Naive thymus-derived CD4-positive, alpha-beta T cell (primary cell): ENCODE results near the gene ACSBG1. TPM values are rescaled to one million over a fixed set of nuclear protein-coding genes. Genes with fewer than 3 reads are reported as not detected.

Experiments
- ATAC-seq: fragments of 150-1000 bp; cut with Tn5 transposase; 2 replicates; pipeline ENCODE4 v1.10.0; 2021; ENCODE audit warnings: mild to moderate bottlenecking, moderate library complexity
- CTCF ChIA-PET: fragments of 350-600 bp; sonication (Branson Sonifier 250); formaldehyde crosslinking; loops from one replicate; lab custom pipeline; 2021; ENCODE audit warnings: antibody characterized with exemption; lab: Charles Lee
- POLR2A ChIA-PET: fragments of 350-600 bp; sonication (Branson Sonifier 250); formaldehyde crosslinking; loops from one replicate; lab custom pipeline; 2021; ENCODE audit warnings: antibody characterized with exemption, inconsistent platforms; lab: Charles Lee
- DNase-seq, 9 donors: peaks; one replicate each; pipeline versions ENCODE4 v3.0.0 to v3.0.0-alpha.2; 2020 to 2022; ENCODE audit warnings: mixed read lengths in 1 of 9
- H3K27ac ChIP-seq: one replicate; pipeline ENCODE4 v1.7.0; 2013; ENCODE audit warnings: mild to moderate bottlenecking, low read depth, low read length, moderate library complexity
- H3K27me3 ChIP-seq, 2 donors: one replicate each; pipeline ENCODE4 v1.7.0; 2013; ENCODE audit warnings: low read length in 2 of 2, mild to moderate bottlenecking in 2 of 2, moderate library complexity in 2 of 2; ENCODE audit not compliant: control insufficient read depth in 2 of 2, insufficient read depth in 2 of 2
- H3K36me3 ChIP-seq, 3 experiments: 1 replicate in 2 of 3; 2 replicates in 1 of 3; pipeline ENCODE4 v1.7.0; 2013; ENCODE audit warnings: low read length in 3 of 3, mild to moderate bottlenecking in 3 of 3, moderate library complexity in 1 of 3; ENCODE audit not compliant: insufficient read depth in 3 of 3, control insufficient read depth in 2 of 3
- H3K4me1 ChIP-seq, 2 donors: one replicate each; pipeline ENCODE4 v1.7.0; 2013; ENCODE audit warnings: low read length in 2 of 2, mild to moderate bottlenecking in 2 of 2, moderate library complexity in 1 of 2; ENCODE audit not compliant: control insufficient read depth in 2 of 2, insufficient read depth in 2 of 2
- H3K4me3 ChIP-seq: 2 replicates; pipeline ENCODE4 v1.7.0; 2013; ENCODE audit warnings: mild to moderate bottlenecking, low read length
- H3K9me3 ChIP-seq, 3 experiments: 1 replicate in 2 of 3; 2 replicates in 1 of 3; pipeline ENCODE4 v1.7.0; 2013; ENCODE audit warnings: low read length in 3 of 3; ENCODE audit not compliant: control insufficient read depth in 2 of 3
- H3K27ac Mint-ChIP-seq, 9 donors: one replicate each; pipeline ENCODE4 v1.8.0; 2020 to 2022; ENCODE audit warnings: mixed read lengths in 9 of 9, mild to moderate bottlenecking in 8 of 9, moderate library complexity in 5 of 9, inconsistent platforms in 2 of 9
- H3K27me3 Mint-ChIP-seq, 5 donors: one replicate each; pipeline ENCODE4 v1.8.0; 2021 to 2022; ENCODE audit warnings: mixed read lengths in 5 of 5, mild to moderate bottlenecking in 1 of 5
- H3K36me3 Mint-ChIP-seq, 5 donors: one replicate each; pipeline ENCODE4 v1.8.0; 2020 to 2022; ENCODE audit warnings: mixed read lengths in 5 of 5, mild to moderate bottlenecking in 3 of 5, inconsistent platforms in 1 of 5
- H3K4me1 Mint-ChIP-seq, 7 donors: one replicate each; pipeline ENCODE4 v1.8.0; 2020 to 2022; ENCODE audit warnings: mixed read lengths in 7 of 7, mild to moderate bottlenecking in 3 of 7, inconsistent platforms in 1 of 7
- H3K4me3 Mint-ChIP-seq, 10 donors: one replicate each; pipeline ENCODE4 v1.8.0; 2020 to 2022; ENCODE audit warnings: mild to moderate bottlenecking in 10 of 10, mixed read lengths in 10 of 10, moderate library complexity in 6 of 10, inconsistent platforms in 2 of 10
- H3K9me3 Mint-ChIP-seq, 11 donors: one replicate each; pipeline ENCODE4 v1.8.0; 2020 to 2022; ENCODE audit warnings: mixed read lengths in 11 of 11, mild to moderate bottlenecking in 4 of 11, inconsistent platforms in 1 of 11, moderate library complexity in 1 of 11
- intact Hi-C, 2 donors: fragments of 100-400 bp; cut with micrococcal nuclease; formaldehyde crosslinking; loops; one replicate each; pipeline ENCODE4 v1.15.1; 2023
- polyA plus RNA-seq, 2 donors: library from polyadenylated mRNA; unstranded; fragments of 300-500 nt; fragmentation: Illumina TruSeq; gene quantifications; one replicate each; pipeline ENCODE4 v1.2.3, GENCODE V29; 2021
- total RNA-seq, 6 experiments: library from RNA in 5 of 6; stranded (reverse) in 5 of 6; gene quantifications; 1 replicate in 5 of 6; 2 replicates in 1 of 6; pipeline ENCODE4 v1.2.3 and lab custom pipeline; 2021 to 2026

Gene ACSBG1
- total and polyA plus RNA-seq, 7 experiments from 2014 or later: 0.06 to 0.39 TPM; not detected in 5

DNA sequence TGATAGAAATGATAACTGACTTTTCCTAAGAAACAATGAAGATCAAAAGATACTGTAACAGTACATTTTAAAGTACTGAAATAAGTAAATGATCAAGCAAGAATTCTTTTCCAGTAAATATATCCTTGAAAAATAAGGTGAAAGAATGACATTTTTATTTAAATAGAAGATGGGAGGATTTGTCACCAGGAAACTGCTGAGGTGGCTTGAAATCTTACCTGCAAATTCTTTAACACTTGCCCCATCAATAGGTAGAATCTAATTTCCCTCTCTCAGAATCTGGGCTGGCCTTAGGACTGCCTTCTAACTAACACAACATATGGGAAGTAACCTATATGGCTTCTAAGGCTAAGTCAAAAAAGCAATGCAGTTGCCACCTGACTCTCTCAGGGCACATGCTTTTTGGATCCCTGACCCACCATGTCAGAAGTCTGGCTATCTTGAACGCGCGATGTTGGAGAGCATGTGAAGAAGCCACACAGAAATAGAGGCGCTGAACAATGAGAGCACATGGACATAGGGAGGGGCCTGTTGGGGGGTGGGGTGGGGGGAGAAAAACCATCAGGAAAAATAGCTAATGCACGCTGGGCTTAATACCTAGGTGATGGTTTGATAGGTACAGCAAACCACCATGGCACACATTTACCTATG is 11.5 kb downstream of the ACSBG1 start:
- H3K4me3 Mint-ChIP-seq: no peak overlapping the region
- Histone ChIP-seq H3K4me3 (no peak overlapping the region), H3K9me3 (no peaks in the 10 kb centered on the region), H3K36me3 (no peaks in the 10 kb centered on the region), H3K4me1 (peaks cover 0 to 6% of the 10 kb centered on the region in 2 donors), H3K27ac (no peak overlapping the region), H3K27me3 (no peaks in the 10 kb centered on the region)
- intact Hi-C loops: no loop called here
- ChIA-PET CTCF (no interaction called here), POLR2A (no interaction called here)
- peaks cover 0 to 2% (median 0%) of the 10 kb centered on the region in 7 donors for H3K4me1 Mint-ChIP-seq
- DNase-seq: no peak
- no peak overlapping the region for H3K27ac Mint-ChIP-seq
- no peak for ATAC-seq
- peaks cover 0 to 6% (median 0%) of the 10 kb centered on the region in 5 donors for H3K27me3 Mint-ChIP-seq
- no peaks in the 10 kb centered on the region for H3K9me3 Mint-ChIP-seq
- no peaks in the 10 kb centered on the region for H3K36me3 Mint-ChIP-seq

DNA sequence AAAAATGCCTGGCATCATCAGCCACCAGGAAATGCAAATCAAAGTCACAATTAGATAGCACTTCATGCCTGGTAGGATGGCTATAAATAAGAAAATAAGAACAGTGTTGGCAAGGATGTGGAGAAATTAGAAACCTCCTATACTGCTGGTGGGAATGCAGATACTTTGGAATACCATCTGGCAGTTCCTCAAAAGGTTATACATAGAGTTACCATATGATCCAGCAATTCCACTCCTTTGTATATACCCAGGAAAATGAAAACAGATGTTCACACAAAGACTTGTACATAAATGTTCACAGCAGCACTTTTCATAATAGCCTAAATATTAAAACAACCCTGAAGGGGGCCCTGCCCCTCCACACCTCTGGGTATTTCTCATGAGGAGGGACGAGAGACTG is 13.7 kb downstream of the ACSBG1 start:
- Mint-ChIP-seq H3K36me3 (no peaks in the 10 kb centered on the region), H3K4me1 (peaks cover 0 to under 1% (median 0%) of the 10 kb centered on the region in 7 donors), H3K27ac (no peak overlapping the region), H3K9me3 (no peaks in the 10 kb centered on the region), H3K4me3 (no peak overlapping the region), H3K27me3 (peaks cover 0 to 6% (median 0%) of the 10 kb centered on the region in 5 donors)
- Histone ChIP-seq H3K27me3 (no peaks in the 10 kb centered on the region), H3K9me3 (no peaks in the 10 kb centered on the region), H3K27ac (no peak overlapping the region), H3K36me3 (no peaks in the 10 kb centered on the region), H3K4me3 (no peak overlapping the region), H3K4me1 (peaks cover 0 to 6% of the 10 kb centered on the region in 2 donors)
- ChIA-PET POLR2A (no interaction called here), CTCF (no interaction called here)
- intact Hi-C loops: no loop called here
- DNase-seq (no peak), ATAC-seq (no peak)

DNA sequence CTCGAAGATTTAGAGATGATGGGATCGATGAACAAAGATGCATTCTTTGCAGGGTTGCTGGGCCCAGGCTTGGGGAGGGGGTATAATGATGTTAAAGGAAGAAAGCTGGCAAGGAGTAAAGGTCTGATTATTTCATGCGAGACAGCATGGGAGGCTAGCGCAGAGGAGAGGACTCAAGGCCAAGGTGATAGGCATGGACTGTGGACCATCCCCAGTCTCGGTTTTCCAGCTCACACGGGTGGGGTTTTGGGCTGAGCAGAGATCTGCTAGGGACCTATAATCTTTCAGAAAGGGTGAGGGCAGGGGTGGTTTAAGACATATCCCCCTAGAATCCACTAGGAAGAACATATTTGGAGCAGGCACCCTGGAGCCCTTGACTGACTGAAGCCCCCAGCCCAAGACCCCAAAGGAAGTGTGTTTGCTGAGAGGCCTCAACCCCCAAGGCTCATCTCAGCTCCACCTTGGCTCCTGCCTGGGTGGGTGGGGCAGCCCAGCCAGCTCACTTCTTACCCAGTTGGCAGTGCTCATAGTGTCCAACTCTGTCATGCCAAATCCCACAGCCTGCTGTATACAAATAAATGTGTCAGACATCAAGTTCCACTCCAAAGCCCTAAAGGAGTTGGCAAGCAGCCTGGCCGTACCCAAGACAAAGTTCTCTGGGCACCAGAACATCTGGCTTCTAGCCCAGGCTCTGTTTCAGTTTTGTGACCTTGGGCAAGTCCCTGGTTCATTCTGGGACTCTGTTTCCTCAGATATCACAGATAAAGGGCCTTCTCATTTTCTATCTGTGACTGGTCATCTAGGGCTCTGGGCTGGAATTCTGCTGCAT is 17.9 kb downstream of the ACSBG1 start:
- no peaks in the 10 kb centered on the region for H3K36me3 Mint-ChIP-seq
- intact Hi-C loops: no loop called here

GRCh38 chr15:78213956-78214355 is 20.4 kb downstream of the ACSBG1 start:
- H3K9me3 Mint-ChIP-seq: no peaks in the 10 kb centered on the region
- intact Hi-C loops: no loop called here
- Histone ChIP-seq H3K36me3 (no peaks in the 10 kb centered on the region), H3K4me1 (no peaks in the 10 kb centered on the region), H3K27me3 (no peaks in the 10 kb centered on the region), H3K9me3 (no peaks in the 10 kb centered on the region), H3K4me3 (no peak overlapping the region), H3K27ac (no peak overlapping the region)
- H3K4me1 Mint-ChIP-seq: no peaks in the 10 kb centered on the region
- H3K27me3 Mint-ChIP-seq: peaks cover 0 to 11% (median 10%) of the 10 kb centered on the region in 5 donors
- no peak for DNase-seq
- H3K36me3 Mint-ChIP-seq: no peaks in the 10 kb centered on the region
- ChIA-PET CTCF (no interaction called here), POLR2A (interaction anchor here (0.6 kb wide), 1 partner anchor 97 kb away, joined by 5 read pairs; no protein-coding TSS in a partner anchor)
- H3K4me3 Mint-ChIP-seq: no peak overlapping the region
- H3K27ac Mint-ChIP-seq: no peak overlapping the region
- no peak for ATAC-seq

More for the DNA sequence above, 17.9 kb downstream of the ACSBG1 start:
- H3K9me3 ChIP-seq: no peaks in the 10 kb centered on the region
- H3K36me3 ChIP-seq: no peaks in the 10 kb centered on the region
- no peak overlapping the region for H3K27ac Mint-ChIP-seq
- ChIA-PET POLR2A (no interaction called here), CTCF (no interaction called here)
- no peak overlapping the region for H3K4me3 Mint-ChIP-seq
- no peaks in the 10 kb centered on the region for H3K9me3 Mint-ChIP-seq
- H3K4me3 ChIP-seq: no peak overlapping the region
- no peaks in the 10 kb centered on the region for H3K4me1 ChIP-seq
- DNase-seq (no peak), ATAC-seq (no peak)
- H3K4me1 Mint-ChIP-seq: no peaks in the 10 kb centered on the region
- peaks cover 0 to 14% (median 10%) of the 10 kb centered on the region in 5 donors for H3K27me3 Mint-ChIP-seq
- H3K27ac ChIP-seq: no peak overlapping the region
- no peaks in the 10 kb centered on the region for H3K27me3 ChIP-seq

DNA sequence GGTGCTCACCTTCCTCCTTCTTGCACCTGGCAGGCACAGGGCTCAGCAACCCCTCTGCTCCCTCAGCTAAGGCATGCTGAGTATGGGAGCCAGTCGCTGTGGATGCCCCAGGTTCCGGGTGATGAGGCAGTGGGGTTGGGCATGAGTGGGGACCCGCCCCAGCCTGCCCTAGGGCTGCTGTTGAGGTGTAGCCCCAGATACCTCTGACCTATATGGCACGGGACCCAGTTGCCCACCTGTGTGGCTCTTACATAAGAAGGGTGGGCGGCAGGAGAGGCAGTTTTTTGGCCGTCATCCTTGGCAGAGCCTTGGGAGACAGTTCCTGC is 21.0 kb downstream of the ACSBG1 start:
- ChIA-PET POLR2A (interaction anchor here (0.6 kb wide), 2 partner anchors 97 to 355 kb away, joined by 3 to 5 read pairs; no protein-coding TSS in a partner anchor), CTCF (no interaction called here)
- H3K9me3 ChIP-seq: no peaks in the 10 kb centered on the region
- no peaks in the 10 kb centered on the region for H3K36me3 Mint-ChIP-seq
- intact Hi-C loops: no loop called here
- no peak overlapping the region for H3K4me3 Mint-ChIP-seq
- H3K4me3 ChIP-seq: no peak overlapping the region
- H3K27ac ChIP-seq: no peak overlapping the region
- H3K27me3 Mint-ChIP-seq: peaks cover 0 to 11% (median 10%) of the 10 kb centered on the region in 5 donors
- ATAC-seq: no peak
- no peaks in the 10 kb centered on the region for H3K4me1 Mint-ChIP-seq
- no peak for DNase-seq
- no peaks in the 10 kb centered on the region for H3K36me3 ChIP-seq
- no peak overlapping the region for H3K27ac Mint-ChIP-seq
- no peaks in the 10 kb centered on the region for H3K27me3 ChIP-seq
- H3K4me1 ChIP-seq: no peaks in the 10 kb centered on the region
- no peaks in the 10 kb centered on the region for H3K9me3 Mint-ChIP-seq

DNA sequence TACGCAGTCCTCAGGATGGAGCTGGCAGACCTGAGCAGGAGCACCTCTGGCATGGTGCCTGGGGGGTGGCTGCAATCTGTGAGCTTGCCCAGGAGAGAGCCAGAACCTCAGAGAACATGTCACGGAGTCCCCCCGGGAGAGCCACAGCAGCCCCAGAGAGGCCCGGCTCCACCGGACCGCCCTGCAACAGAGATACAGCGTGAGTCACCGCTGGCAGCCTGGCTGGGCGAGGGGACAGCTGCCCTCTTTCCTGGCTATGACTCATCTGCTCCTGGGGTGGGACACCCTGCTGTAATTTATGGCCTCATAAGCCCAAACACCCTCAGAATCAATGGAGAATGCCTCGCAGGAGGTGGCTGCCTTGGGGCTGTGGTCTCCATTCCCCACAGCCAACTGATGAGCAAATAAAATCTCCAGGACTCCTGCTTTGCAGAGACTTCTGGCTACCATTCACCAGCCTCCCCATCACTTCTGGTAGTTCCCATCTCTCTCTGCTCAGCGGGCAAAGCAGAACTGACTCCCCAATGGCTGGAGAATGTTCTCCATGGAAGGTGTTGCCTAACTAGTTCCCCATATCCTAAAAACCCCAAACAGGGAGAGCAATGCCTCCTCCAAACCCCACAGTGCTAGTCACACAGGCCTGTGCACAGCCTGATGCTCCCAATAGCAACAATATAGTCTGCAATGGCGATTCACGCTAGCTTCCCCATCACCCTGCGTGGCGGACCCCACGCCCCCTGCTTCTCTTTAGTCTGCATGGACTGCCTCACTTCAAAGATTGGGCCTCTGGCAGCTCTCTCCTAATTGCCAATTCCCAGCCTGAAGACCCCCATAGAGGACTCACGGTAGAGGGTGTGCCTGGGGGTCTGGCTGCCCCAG is 21.6 kb downstream of the ACSBG1 start:
- Histone ChIP-seq H3K9me3 (no peaks in the 10 kb centered on the region), H3K27ac (no peak overlapping the region), H3K27me3 (no peaks in the 10 kb centered on the region), H3K4me1 (no peaks in the 10 kb centered on the region), H3K4me3 (no peak overlapping the region), H3K36me3 (no peaks in the 10 kb centered on the region)
- peaks cover 0 to 11% (median 10%) of the 10 kb centered on the region in 5 donors for H3K27me3 Mint-ChIP-seq
- POLR2A ChIA-PET: interaction anchor here (0.6 kb wide), 1 partner anchor 355 kb away, joined by 3 read pairs; no protein-coding TSS in a partner anchor
- H3K4me3 Mint-ChIP-seq: no peak overlapping the region
- no peaks in the 10 kb centered on the region for H3K4me1 Mint-ChIP-seq
- no peaks in the 10 kb centered on the region for H3K36me3 Mint-ChIP-seq
- DNase-seq: peak in 1 of 9 donors; percentile 15
- H3K27ac Mint-ChIP-seq: no peak overlapping the region
- intact Hi-C loops: no loop called here
- CTCF ChIA-PET: no interaction called here
- no peaks in the 10 kb centered on the region for H3K9me3 Mint-ChIP-seq
- ATAC-seq: no peak
